GM12891 (cell line): Measurements from ENCODE around the gene BHMT.

ENCODE experiments used
- POLR2A ChIP-seq: IDR thresholded peaks from 2 replicates; pipeline ENCODE4 v1.6.1; 2011; ENCODE audit warnings: low read depth, low read length, control low read depth
- POU2F2 ChIP-seq: IDR thresholded peaks from 2 replicates; pipeline ENCODE4 v1.6.1; 2011; ENCODE audit warnings: low read depth, mild to moderate bottlenecking, control low read depth, low read length, moderate library complexity

GRCh38 chr5:79181419-79182022, 69.9 kb downstream of the BHMT start:
- no peak for TF ChIP-seq POLR2A
- TF ChIP-seq POU2F2 = no peak
